SKM-1 (cell line): ENCODE results near the gene WIZ.
"Not testable (repeated sequence)": the region's sequence is repeated elsewhere in the genome, so short reads cannot be mapped to it uniquely, and the experiment has no call there.

Experiments used
- DNase-seq: peaks from one replicate; lab custom pipeline; 2025; ENCODE audit not compliant: unreplicated experiment; lab: John Stamatoyannopoulos, UW

Gene WIZ

GRCh38 chr19:15411351-15411750, 38.4 kb downstream of the WIZ start:
- DNase-seq, result not testable (repeated sequence)

GRCh38 chr19:15404780-15405211, 45.0 kb downstream of the WIZ start:
- no peak for DNase-seq

- no peak for DNase-seq
These were observed 45.5 kb downstream of the WIZ start for GRCh38 chr19:15404097-15404779.

- no peak for DNase-seq
These were observed 46.6 kb downstream of the WIZ start for GRCh38 chr19:15403151-15403531.

DNA sequence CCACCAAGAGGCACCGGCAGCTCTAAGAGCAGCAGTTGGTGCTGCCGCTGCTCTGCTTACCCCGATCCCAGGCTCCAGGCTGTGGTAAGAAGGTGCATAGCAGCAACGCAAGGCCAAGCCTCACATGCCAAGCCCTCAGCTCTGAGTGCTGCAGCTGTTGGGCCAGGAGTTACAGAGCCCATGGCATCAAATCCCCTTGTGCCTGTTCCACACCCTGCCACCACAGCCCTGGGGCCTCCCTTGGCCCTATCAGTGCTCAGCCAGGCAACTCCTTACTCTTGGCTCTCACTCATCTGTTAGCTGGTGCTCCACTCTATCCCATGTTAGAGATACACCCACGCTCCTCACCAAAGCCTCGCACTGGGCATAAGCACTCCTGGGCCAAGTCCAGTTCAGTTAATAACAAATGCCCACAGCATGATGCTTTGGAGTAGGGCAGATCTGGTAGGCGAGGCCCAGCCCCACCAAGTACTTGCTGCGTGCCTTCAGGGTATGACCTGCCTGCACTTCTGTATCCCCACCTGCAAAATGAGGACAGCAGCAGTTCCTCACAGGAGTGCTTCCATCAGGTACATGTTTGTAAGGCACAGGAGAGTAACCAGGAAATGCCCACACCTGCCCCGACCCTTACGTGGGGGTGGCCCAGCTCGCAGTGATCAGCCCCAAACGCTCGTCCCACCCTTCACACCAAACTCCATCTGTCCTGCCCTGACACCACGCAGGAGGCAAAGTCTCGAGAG, 47.2 kb downstream of the WIZ start:
- DNase-seq, result no peak

GRCh38 chr19:15401397-15401710, 48.4 kb downstream of the WIZ start:
- DNase-seq, result no peak

DNA sequence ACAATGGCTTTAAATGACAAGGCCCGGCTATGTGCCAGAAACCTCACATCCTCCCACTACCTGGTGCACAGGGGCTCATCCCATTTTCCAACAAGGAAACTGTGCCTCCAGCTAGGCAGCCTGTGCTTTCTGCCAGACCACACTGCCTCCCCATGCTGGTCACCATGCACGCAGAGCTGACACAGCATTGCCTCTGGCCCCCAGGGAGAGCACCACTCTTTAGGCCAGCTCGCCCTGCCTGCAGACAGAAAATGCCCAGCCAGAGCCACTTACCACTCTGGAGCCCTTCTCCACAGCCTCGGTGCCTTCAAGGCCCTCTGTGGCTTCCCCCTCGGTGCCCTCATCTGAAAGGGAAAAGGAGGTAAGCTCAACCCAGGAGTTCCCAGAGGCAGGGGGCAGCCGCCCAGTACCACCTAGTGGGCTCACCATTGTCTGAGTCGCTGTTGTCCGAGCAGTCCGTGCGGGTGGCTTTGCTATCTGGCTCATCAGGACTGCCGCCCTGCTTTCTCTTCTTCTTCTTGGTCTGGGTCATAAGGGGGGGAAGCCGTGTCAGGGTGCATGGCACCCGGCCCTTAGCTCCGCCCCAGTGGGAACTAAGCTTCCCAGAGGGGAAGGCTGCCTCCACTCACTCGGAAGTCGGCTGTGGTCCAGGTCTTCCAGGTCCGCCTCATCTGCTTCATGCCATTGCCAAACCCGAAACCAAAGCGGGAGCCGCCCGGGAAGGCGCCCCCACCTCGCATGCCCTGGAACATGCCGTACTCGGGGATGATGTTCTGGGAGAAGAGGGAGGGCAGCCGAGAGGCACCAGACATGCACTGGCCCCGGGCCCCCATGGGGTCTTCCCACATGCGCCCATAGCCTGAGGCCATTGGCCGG, 49.0 kb downstream of the WIZ start:
- DNase-seq, result no peak

GRCh38 chr19:15399635-15400034, 50.1 kb downstream of the WIZ start:
- no peak for DNase-seq

DNA sequence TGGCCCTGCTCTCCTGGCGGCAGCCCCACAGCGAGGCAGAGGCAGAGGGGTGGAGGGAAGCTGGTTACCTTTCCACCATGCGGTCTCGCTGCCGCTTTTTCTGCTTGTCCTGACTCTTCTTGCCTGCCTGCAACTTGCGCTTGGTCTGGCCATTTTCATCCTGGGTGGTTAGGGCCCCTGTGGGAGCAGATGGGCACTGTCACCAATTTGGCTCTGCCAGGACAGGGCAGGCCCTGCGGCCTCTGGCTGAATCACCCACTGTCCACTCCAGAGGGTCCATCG, 50.6 kb downstream of the WIZ start:
- no peak for DNase-seq

DNA sequence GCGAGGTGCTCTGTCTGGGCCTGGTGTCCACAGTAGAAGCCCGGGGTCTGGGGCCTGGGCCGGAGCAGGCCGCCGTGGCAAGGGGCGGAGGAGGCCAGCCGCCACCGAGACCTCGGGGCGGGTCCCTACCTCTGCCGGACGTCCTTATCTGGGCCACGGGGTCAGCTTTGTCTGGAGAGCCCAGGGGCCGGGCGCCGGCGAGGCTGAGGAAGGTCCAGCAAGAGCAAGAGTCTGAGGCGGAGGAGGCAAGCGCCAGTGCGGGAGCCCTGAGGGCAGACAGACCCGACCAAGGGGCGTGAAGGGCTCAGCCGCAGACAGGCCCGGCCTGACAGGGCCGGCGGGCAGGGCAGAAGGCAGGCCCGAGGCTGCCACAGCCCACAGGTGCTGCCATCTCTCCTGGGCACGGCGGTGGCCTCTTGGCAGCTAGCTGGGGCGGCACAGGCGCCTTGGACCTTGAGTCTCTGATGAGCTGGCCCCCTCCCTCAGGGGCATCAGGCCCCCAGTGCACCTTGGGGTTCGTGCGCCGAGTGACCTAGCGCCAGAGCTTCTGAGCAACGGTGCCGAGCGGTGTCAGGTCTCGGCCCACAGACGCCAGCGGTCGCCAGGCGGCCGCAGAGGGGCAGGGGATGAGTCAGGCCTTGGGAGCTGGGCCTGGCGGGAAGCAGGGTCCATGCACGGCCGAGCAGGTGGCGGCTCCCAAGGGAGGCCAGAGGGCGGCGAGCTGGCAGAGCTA, 51.1 kb downstream of the WIZ start:
- no peak for DNase-seq

DNA sequence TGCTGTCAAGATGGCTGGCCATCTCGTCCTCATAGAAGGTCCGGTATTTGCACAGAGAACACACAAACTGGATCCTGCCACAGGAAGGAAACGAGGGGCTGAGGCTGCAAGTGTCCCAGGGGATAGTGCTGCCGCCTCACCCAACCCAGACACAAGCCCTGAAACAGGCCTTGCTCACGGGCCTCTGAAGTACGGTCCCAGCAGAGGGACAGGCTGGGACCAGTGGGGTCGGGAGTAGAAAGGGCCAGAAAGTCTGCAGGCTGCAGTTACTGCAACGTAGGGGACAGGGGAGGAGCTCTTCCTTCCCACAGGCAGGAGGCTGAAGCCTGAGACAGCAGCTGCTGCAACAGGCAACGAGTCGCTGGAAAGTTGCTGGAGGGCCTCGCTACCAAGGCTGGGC, 52.0 kb downstream of the WIZ start:
- no peak for DNase-seq

GRCh38 chr19:15397236-15397635, 52.5 kb downstream of the WIZ start:
- DNase-seq, result no peak

GRCh38 chr19:15396436-15396835, 53.3 kb downstream of the WIZ start:
- DNase-seq, result no peak

GRCh38 chr19:15395251-15395650, 54.5 kb downstream of the WIZ start:
- not testable (repeated sequence) for DNase-seq

- no peak for DNase-seq
These were observed 55.3 kb downstream of the WIZ start for GRCh38 chr19:15394426-15394825.

DNA sequence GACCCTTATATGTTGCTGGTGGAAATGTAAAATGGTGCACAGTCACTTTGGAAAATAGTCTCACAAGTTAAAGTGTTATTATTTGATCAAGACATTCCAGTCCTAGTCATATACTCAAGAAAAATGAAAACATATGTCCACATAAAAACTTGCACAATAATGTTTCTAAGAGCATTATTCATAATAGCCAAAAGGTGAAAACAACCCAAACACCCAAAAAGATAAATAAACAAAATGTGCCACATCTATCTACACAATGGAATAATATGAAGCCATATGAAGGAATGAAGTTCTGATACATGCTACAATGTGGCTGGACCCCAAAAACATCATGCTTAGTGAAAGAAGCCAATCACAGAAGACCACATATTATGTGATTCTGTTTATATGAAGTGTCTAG, 55.8 kb downstream of the WIZ start:
- no peak for DNase-seq

GRCh38 chr19:15390814-15391213, 58.9 kb downstream of the WIZ start:
- DNase-seq, result no peak

GRCh38 chr19:15381864-15382263, 67.9 kb downstream of the WIZ start:
- DNase-seq, result no peak

DNA sequence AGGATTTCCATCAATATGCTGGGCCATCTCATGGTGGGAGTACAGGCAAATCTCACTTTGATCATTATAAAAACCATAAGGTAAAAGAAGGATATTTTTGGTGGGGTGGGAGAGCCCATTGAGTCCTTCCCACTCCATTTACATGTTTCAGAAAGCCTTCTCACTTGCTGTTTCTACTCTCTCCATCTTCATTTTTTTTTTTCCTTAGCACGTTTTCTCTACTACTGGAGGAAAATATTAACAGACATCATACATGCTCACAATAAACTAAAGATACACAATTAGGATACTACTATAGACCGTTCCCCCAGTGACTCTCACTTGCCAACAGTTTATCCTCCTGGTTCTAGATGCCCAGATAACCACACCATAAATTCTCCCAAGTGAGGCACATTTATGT, 68.3 kb downstream of the WIZ start:
- no peak for DNase-seq

- DNase-seq, result no peak
These were observed 69.6 kb downstream of the WIZ start for GRCh38 chr19:15379999-15380647.
